Activated CD4-positive, alpha-beta memory T cell treated with anti-CD3 and anti-CD28 coated beads for 36 hours (primary cell): ENCODE measurements around the gene PITRM1. TPM values are rescaled to one million over a fixed set of nuclear protein-coding genes. Genes with fewer than 3 reads are reported as not detected.

Source experiments
- CTCF ChIA-PET: fragments of 350-600 bp; sonication (Branson Sonifier 250); formaldehyde crosslinking; loops from one replicate; lab custom pipeline; 2021; ENCODE audit warnings: antibody characterized with exemption, inconsistent platforms; lab: Charles Lee
- POLR2A ChIA-PET: fragments of 350-600 bp; sonication (Branson Sonifier 250); formaldehyde crosslinking; loops from one replicate; lab custom pipeline; 2021; ENCODE audit warnings: antibody characterized with exemption; lab: Charles Lee
- DNase-seq: peaks from one replicate; pipeline ENCODE4 v3.0.0-alpha.2; 2020
- H3K27ac Mint-ChIP-seq: one replicate; pipeline ENCODE4 v1.8.0; 2021; ENCODE audit warnings: mixed read lengths
- H3K27me3 Mint-ChIP-seq: one replicate; pipeline ENCODE4 v1.8.0; 2021; ENCODE audit warnings: mixed read lengths
- H3K36me3 Mint-ChIP-seq: one replicate; pipeline ENCODE4 v1.8.0; 2021; ENCODE audit warnings: mixed read lengths
- H3K4me1 Mint-ChIP-seq: one replicate; pipeline ENCODE4 v1.8.0; 2021; ENCODE audit warnings: low read depth, mixed read lengths
- H3K4me3 Mint-ChIP-seq: one replicate; pipeline ENCODE4 v1.8.0; 2021; ENCODE audit warnings: mild to moderate bottlenecking, mixed read lengths
- H3K9me3 Mint-ChIP-seq: one replicate; pipeline ENCODE4 v1.8.0; 2021; ENCODE audit warnings: mixed read lengths
- intact Hi-C: fragments of 100-400 bp; cut with micrococcal nuclease; formaldehyde crosslinking; loops from one replicate; pipeline ENCODE4 v1.15.1; 2023
- total RNA-seq, 2 experiments: library from RNA; stranded (reverse); gene quantifications; one replicate each; pipeline ENCODE4 v1.2.3, GENCODE V29; 2021

Gene PITRM1
- total RNA-seq, 2 experiments from 2014 or later = 103 to 109 TPM

DNA sequence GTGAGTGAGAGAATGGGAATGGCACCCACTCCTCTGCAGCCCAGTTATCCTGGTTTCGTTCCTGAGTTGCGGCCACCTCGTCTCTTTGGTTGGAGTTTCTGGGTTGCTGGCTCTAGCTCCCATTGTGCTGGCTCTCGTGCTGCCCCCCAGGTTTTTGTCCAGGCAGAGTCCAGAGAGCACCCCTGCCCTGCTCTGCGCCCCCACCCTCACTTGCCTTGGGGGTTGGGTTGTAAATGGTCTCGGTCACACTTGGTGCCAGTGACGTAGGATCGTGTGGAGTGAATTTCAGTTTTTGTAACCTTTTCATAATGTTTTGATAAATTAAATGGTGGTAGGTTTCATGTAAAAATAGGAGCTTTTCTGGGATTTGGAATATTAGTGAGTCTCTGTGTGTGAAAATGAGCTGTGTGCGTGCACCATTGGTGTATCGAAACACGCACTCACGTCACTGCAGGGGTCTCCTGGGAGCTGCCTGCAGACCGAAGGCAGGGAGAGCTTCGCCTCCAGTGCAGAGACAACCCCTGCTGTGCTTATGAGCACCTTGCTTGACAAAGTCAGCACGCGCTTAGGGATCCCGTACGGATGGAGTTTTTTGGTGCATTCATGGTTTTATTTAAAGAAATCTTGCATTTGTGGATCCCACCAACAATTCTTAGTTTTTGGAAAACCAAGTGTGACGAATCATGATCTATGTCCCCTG lies 72.3 kb downstream of the PITRM1 start:
- Mint-ChIP-seq H3K36me3 (peaks cover 52% of the 10 kb centered on the region), H3K27ac (no peak overlapping the region), H3K4me3 (no peak overlapping the region), H3K9me3 (no peaks in the 10 kb centered on the region), H3K27me3 (no peaks in the 10 kb centered on the region), H3K4me1 (peaks cover 30% of the 10 kb centered on the region)
- DNase-seq = no peak
- POLR2A ChIA-PET = no interaction called here
- intact Hi-C loops = no loop called here
- CTCF ChIA-PET = no interaction called here

DNA sequence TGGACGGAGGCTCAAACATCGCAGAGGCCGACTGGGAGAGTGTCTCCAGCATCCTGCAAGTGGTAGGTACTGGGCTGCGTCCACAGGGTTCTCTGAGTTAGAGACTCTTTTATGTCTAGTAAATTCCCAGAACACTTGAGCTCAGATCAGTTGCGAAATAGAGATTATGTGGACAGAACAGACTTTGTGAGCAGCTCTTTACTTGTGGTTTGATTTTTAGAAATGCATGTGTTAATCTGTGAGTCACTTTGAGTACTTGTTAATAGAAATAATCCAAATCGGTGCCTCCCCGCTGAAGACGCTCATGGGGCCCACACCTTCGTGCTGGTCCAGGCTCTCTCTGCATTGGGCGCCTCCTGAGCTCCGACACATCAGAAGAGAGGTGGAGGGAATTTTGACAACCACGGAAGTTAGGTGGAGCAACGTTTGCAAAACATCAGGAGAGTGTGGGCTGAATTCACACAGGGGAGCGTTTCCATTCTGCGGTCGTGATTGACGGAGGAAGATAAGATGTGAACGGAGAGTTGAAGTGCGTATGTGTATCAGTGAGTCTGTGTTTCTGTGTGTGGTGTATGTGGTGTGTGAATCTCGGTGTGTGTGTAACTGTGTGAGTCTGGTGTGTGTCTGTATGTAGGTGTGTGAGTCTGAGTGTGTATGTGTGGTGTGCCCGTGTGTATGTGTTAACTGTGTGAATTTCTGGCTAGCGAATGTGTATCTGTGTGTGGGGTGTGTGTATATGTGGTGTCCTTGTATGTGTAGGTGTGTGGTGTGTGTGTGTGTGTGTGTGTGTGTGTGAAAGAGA lies 73.1 kb downstream of the PITRM1 start:
- Mint-ChIP-seq H3K27ac (no peak overlapping the region), H3K9me3 (no peaks in the 10 kb centered on the region), H3K4me3 (no peak overlapping the region), H3K36me3 (peaks cover 51% of the 10 kb centered on the region), H3K27me3 (no peaks in the 10 kb centered on the region), H3K4me1 (peaks cover 38% of the 10 kb centered on the region)
- intact Hi-C loops = no loop called here
- CTCF ChIA-PET = no interaction called here
- no peak for DNase-seq
- POLR2A ChIA-PET = no interaction called here

DNA sequence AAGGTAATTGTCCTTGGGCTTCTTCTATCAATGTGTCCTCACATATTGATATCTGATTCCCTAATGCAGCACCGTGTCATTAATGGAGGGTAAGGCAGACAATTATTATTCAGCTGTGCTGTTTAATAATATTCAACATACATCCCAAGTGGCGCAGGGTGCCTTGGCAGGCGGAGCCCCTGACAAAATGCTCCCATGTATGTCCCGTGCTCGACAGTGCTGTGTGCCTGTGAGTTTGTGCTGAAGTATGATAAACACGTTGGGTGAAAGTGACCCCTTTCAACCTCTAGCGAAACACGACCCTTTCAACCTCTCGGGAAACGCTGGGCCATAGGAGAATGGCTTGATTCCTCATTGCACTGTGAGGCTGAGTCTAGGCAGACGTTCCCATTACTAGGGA lies 73.9 kb downstream of the PITRM1 start:
- CTCF ChIA-PET = no interaction called here

DNA sequence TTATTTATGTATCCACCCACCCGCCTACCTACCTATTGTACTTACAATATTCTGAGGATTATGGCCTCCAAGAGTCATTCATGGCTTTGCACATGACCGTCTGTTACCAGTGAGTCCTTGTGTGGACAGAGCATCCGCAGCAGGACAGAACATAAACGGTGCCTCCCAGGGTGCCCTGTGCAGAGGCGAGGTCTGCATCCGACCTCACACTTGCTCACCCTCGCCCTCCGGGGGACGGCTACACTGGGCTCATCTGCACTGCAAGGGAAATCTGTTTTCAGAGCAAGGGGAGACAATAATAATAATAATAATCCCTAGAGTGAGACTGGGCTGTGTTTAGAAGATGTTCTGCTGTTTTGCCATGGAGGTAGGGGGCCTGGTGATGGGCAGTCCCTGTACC lies 75.4 kb downstream of the PITRM1 start:
- Mint-ChIP-seq H3K9me3 (no peaks in the 10 kb centered on the region), H3K27me3 (no peaks in the 10 kb centered on the region), H3K27ac (no peak overlapping the region), H3K4me3 (no peak overlapping the region), H3K36me3 (peaks cover 56% of the 10 kb centered on the region), H3K4me1 (peaks cover 58% of the 10 kb centered on the region)
- DNase-seq = no peak
- intact Hi-C loops = no loop called here
- ChIA-PET POLR2A (no interaction called here), CTCF (no interaction called here)

More for the DNA sequence above, 73.9 kb downstream of the PITRM1 start:
- no peak overlapping the region for H3K27ac Mint-ChIP-seq
- H3K27me3 Mint-ChIP-seq = no peaks in the 10 kb centered on the region
- no peak overlapping the region for H3K4me3 Mint-ChIP-seq
- H3K36me3 Mint-ChIP-seq = peaks cover 54% of the 10 kb centered on the region
- no peak for DNase-seq
- POLR2A ChIA-PET = no interaction called here
- peaks cover 46% of the 10 kb centered on the region for H3K4me1 Mint-ChIP-seq
- no peaks in the 10 kb centered on the region for H3K9me3 Mint-ChIP-seq
- intact Hi-C loops = no loop called here

- POLR2A ChIA-PET = interaction anchor here (1.4 to 2.3 kb wide), 3 partner anchors 25 to 146 kb away, joined by 5 to 16 read pairs (median 12); partner anchors contain the start of gene PFKP
- no peak for DNase-seq
- Mint-ChIP-seq H3K27me3 (no peaks in the 10 kb centered on the region), H3K4me1 (peaks cover 68% of the 10 kb centered on the region), H3K36me3 (peaks cover 56% of the 10 kb centered on the region), H3K4me3 (no peak overlapping the region), H3K9me3 (no peaks in the 10 kb centered on the region), H3K27ac (peak overlapping the region; percentile 87)
- CTCF ChIA-PET = no interaction called here
- intact Hi-C loops = no loop called here
Observed at GRCh38 chr10:3096149-3096548, 76.4 kb downstream of the PITRM1 start.

DNA sequence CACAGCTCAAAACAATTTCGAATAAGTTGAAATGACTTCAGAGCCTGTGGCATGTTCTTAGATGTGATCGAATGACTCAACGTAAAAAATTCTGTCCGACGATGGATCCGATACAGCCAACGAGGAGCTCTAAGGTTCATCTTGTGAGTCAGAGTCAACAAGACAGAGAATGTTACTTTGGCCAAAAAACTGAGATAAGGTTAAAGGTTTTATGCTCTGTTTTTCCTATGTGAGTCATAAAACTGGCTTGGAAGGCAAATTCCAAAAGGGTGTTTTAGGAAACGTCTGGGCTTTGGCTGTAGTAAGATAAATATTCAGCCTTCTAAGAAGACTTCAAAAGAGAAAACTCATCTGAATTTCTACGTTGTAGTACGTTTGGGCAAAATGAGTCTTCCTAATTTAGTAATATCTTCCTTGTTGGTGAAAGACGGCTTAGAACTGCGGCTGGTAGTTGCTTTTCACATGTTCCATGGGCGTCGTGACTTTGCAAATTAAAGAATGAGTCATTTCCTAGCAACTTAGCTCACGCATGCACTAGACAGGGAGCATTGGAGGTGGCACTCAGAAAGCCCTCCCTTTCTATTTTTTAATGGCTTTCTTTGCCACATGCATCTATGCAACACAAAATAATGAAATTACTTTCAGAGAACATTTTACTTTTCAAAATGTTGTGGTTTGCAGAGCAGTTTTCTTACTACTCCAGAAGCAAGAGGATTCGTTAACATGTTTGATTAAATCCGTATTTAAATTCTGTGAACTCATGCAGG lies 77.0 kb downstream of the PITRM1 start:
- H3K9me3 Mint-ChIP-seq = no peaks in the 10 kb centered on the region

DNA sequence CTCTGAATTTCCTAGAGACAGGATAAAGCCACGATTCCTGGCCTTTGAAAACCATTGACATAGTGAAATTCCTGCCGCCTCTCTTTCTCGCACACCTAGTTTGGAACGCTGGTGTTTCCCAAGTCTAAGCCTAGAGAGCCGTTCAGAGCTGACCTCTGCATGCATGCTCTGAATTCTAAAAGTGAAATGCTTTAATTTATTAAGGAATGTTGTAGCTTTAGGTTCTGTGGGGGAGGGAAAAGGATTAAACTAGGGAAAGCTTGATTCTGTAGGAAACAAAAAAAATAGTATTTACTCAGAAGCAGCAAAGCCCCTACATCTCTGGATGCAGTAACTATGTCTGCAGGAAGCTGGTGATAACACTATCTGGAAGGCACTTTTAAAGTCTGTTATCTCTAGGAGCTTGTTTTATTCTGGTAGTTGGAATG lies 78.0 kb downstream of the PITRM1 start:
- Mint-ChIP-seq H3K4me3 (peak overlapping the region; percentile 42), H3K9me3 (no peaks in the 10 kb centered on the region), H3K27ac (peak overlapping the region; percentile 87), H3K36me3 (peaks cover 50% of the 10 kb centered on the region), H3K4me1 (peaks cover 81% of the 10 kb centered on the region), H3K27me3 (no peaks in the 10 kb centered on the region)
- ChIA-PET CTCF (interaction anchor here (0.7 to 1.4 kb wide), 6 partner anchors 22 to 167 kb away, joined by 3 to 7 read pairs (median 4); no protein-coding TSS in a partner anchor), POLR2A (interaction anchor here (0.9 to 2.3 kb wide), 7 partner anchors 23 to 146 kb away, joined by 3 to 16 read pairs (median 5); partner anchors contain the start of genes PFKP and PITRM1)
- intact Hi-C loops = loop anchor here (1.0 kb wide), 5 partner anchors 23 to 661 kb away; partner anchors contain the start of gene PITRM1
- no peak for DNase-seq

More for the DNA sequence above, 77.0 kb downstream of the PITRM1 start:
- no peaks in the 10 kb centered on the region for H3K27me3 Mint-ChIP-seq
- ChIA-PET CTCF (interaction anchor here (1.0 to 1.4 kb wide), 5 partner anchors 23 to 168 kb away, joined by 3 to 7 read pairs (median 5); no protein-coding TSS in a partner anchor), POLR2A (interaction anchor here (0.6 to 2.3 kb wide), 8 partner anchors 24 to 148 kb away, joined by 3 to 16 read pairs (median 5); partner anchors contain the start of genes PFKP and PITRM1)
- peak overlapping the region; percentile 17 for H3K4me3 Mint-ChIP-seq
- peak; percentile 80 for DNase-seq
- peaks cover 74% of the 10 kb centered on the region for H3K4me1 Mint-ChIP-seq
- peaks cover 53% of the 10 kb centered on the region for H3K36me3 Mint-ChIP-seq
- intact Hi-C loops = loop anchor here (1.0 kb wide), 5 partner anchors 24 to 660 kb away; partner anchors contain the start of gene PITRM1
- H3K27ac Mint-ChIP-seq = peak overlapping the region; percentile 87

- ChIA-PET POLR2A (interaction anchor here (1.4 to 2.3 kb wide), 2 partner anchors 23 to 25 kb away, joined by 5 to 16 read pairs; partner anchors contain the start of gene PFKP), CTCF (interaction anchor here (0.7 kb wide), 1 partner anchor 24 kb away, joined by 3 read pairs; no protein-coding TSS in a partner anchor)
- DNase-seq = no peak
- H3K9me3 Mint-ChIP-seq = no peaks in the 10 kb centered on the region
- H3K4me3 Mint-ChIP-seq = no peak overlapping the region
- no peaks in the 10 kb centered on the region for H3K27me3 Mint-ChIP-seq
- peak overlapping the region; percentile 87 for H3K27ac Mint-ChIP-seq
- peaks cover 75% of the 10 kb centered on the region for H3K4me1 Mint-ChIP-seq
- H3K36me3 Mint-ChIP-seq = peaks cover 47% of the 10 kb centered on the region
- intact Hi-C loops = no loop called here
Observed at GRCh38 chr10:3093996-3094395, 78.6 kb downstream of the PITRM1 start.

DNA sequence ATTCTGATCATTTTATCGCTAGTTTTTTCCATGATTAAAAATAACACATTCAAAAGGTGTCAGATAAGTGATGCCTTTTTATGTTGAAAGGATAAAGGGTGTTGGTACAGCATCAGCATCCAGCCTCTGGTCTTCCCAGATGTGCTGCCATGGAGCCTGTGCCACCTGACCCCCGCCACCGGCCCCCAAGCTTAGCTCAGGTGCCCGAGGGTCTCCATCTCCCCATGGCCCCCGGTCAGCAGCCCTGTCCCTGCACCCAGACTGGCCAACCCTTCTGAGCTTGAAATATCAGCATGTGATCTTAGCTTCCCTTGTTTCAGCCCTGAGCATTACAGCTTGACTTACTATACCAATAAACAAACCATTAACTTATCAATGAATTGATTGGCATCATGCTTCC lies 80.7 kb downstream of the PITRM1 start:
- Mint-ChIP-seq H3K27ac (no peak overlapping the region), H3K4me1 (peaks cover 67% of the 10 kb centered on the region), H3K9me3 (no peaks in the 10 kb centered on the region), H3K27me3 (no peaks in the 10 kb centered on the region), H3K36me3 (peaks cover 47% of the 10 kb centered on the region), H3K4me3 (no peak overlapping the region)
- POLR2A ChIA-PET = interaction anchor here (1.4 to 2.6 kb wide), 4 partner anchors 20 to 143 kb away, joined by 4 to 16 read pairs (median 9); partner anchors contain the start of gene PITRM1
- CTCF ChIA-PET = interaction anchor here (1.4 to 2.9 kb wide), 2 partner anchors 21 to 144 kb away, joined by 4 to 11 read pairs; no protein-coding TSS in a partner anchor
- DNase-seq = no peak
- intact Hi-C loops = loop anchor here (1.0 kb wide), 2 partner anchors 24 to 142 kb away; no protein-coding TSS in a partner anchor

- no peaks in the 10 kb centered on the region for H3K9me3 Mint-ChIP-seq
- peaks cover 51% of the 10 kb centered on the region for H3K36me3 Mint-ChIP-seq
- DNase-seq = peak; percentile 87
- intact Hi-C loops = loop anchor here (1.0 kb wide), 2 partner anchors 23 to 141 kb away; no protein-coding TSS in a partner anchor
- ChIA-PET POLR2A (interaction anchor here (0.9 to 2.6 kb wide), 6 partner anchors 20 to 143 kb away, joined by 3 to 16 read pairs (median 6); partner anchors contain the start of gene PITRM1), CTCF (interaction anchor here (0.6 to 2.9 kb wide), 3 partner anchors 20 to 143 kb away, joined by 3 to 11 read pairs (median 4); no protein-coding TSS in a partner anchor)
- peaks cover 66% of the 10 kb centered on the region for H3K4me1 Mint-ChIP-seq
- peak overlapping the region; percentile 49 for H3K27ac Mint-ChIP-seq
- H3K27me3 Mint-ChIP-seq = no peaks in the 10 kb centered on the region
- H3K4me3 Mint-ChIP-seq = no peak overlapping the region
Observed at GRCh38 chr10:3090914-3091787, 81.4 kb downstream of the PITRM1 start.
